GM12801 (cell line): Measurements from ENCODE around the gene EPHA3.

Experiments
- TF ChIP-seq, protein P1 (sequence below): IDR thresholded peaks from one replicate; pipeline ENCODE4 v1.5.1; 2011; ENCODE audit warnings: control low read depth; ENCODE audit not compliant: insufficient read length; ENCODE audit errors: extremely low read depth

Gene EPHA3

DNA sequence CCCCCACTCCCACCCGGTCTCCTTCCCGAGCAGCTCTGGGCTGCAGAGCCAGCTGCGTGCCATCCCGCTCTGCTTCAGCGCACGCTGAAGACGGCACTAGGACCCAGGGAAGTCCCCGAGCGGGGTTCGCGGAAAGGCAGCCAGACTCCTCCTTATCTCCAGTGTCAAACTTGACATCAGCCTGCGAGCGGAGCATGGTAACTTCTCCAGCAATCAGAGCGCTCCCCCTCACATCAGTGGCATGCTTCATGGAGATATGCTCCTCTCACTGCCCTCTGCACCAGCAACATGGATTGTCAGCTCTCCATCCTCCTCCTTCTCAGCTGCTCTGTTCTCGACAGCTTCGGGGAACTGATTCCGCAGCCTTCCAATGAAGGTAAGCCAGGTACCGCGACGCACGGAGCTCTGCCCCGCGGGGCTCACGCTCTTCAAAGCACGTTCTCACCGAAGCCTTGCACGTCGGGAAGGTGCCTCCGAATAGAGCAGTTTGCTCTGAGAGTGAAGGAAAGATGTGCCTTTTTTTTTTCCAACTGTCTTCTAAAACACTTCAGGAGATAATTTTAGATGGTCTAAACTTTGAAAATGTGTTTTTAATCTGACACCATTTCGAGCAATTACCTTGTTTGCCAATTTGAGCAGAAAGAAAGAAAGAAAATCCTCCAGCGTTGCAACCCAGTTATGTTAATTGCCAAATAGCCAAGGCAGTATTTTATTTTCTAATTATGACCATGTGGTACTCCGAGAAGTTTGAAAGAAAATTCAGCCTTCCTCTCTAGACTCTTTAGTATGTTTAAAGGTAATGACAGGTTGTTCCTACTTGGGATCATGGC, at the start of gene EPHA3:
EPHA3 (plus strand) TSS at position 161 of the 830 bp plus-strand sequence; CDS start at position 289, 128 bp downstream.
- TF ChIP-seq, protein P1, sequence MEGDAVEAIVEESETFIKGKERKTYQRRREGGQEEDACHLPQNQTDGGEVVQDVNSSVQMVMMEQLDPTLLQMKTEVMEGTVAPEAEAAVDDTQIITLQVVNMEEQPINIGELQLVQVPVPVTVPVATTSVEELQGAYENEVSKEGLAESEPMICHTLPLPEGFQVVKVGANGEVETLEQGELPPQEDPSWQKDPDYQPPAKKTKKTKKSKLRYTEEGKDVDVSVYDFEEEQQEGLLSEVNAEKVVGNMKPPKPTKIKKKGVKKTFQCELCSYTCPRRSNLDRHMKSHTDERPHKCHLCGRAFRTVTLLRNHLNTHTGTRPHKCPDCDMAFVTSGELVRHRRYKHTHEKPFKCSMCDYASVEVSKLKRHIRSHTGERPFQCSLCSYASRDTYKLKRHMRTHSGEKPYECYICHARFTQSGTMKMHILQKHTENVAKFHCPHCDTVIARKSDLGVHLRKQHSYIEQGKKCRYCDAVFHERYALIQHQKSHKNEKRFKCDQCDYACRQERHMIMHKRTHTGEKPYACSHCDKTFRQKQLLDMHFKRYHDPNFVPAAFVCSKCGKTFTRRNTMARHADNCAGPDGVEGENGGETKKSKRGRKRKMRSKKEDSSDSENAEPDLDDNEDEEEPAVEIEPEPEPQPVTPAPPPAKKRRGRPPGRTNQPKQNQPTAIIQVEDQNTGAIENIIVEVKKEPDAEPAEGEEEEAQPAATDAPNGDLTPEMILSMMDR: no peak

DNA sequence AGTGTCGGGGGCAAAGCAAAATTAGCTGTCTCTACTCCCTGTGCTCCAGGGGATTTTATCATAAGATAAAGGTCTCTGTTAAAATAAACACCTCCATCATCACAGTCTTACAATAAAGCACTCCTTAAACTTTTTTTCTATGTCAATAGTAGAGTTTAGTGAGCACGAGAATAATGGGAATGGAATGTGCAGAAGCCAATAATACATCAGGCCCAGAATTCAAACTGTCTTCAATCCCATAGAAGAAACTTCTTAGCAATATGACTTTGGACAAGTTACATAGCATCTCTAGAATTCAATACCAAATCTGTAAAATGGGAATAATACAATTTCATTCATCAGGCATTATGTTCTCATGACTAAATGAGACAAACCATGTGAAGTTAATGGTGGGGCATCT, 49.0 kb upstream of the EPHA3 start:
- TF ChIP-seq, protein P1: no peak

DNA sequence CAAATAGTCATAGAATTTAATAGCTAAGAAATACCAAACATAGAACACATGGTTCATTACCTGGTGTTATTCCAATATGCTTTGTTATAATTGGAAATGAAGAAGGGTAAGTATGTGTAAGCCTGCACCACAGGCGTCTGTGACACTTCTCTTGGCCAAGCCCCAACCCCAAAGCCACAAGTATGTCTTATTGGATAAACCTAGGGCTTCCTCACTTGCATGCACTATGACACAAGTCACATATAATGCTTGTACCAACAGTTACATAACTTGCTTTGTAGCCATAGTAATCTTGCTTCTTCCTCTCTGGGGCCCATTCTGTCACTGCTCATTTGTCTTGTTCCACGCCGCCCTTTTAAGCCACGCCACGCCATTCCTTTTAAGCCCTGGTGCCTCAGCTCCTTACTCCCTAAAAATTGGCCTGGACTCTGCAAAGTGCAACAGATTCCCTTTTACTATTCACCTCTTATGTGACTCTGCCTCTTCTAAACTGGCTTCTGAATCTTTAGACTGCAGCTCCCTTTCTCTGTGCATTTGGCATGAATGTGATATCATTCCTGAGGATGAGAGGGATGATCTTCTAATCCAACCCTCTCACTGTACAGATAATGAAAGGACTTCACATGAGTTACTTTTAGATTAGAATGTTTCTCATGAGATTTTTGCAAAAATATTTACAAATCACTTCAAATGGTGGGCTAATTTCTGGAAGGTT, 48.1 kb upstream of the EPHA3 start:
- TF ChIP-seq, protein P1: no peak

DNA sequence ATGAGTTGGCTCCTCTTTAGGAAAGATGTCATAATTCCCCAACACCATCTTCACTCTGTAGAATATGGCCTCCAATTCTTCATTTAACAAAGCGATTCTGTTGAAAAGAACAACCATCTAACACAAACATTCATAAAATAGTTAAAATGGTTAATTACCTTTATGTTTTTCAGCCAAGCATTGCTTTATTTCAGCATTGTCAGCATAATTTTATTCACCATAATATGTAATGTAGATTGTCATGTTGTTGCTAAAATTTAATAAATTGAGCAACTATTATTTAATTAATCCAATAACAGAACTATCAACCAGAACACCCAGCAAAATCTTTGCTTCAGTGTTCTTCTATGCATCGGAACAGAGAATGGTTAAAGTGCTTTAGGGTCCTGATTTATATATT, 46.2 kb upstream of the EPHA3 start:
- TF ChIP-seq, protein P1: no peak

DNA sequence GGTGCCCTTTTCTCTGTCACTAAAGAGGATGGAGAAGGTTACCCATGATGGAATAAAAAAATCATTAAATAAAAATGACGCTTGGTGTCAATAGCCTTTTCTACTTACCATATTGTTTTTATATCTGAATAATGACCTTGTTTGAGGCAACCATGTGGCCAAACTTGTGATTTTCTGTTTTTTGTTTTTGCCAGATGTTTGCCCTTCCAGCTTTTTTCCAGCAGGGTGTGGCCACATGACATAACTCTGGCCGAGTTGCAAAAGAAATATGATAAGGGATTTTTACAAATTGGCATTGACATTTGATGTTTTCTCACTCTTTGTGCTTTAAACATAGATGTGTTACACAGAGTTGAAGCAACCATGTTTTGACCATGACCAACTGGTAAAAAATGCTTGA, 39.7 kb upstream of the EPHA3 start:
- TF ChIP-seq, protein P1: no peak

DNA sequence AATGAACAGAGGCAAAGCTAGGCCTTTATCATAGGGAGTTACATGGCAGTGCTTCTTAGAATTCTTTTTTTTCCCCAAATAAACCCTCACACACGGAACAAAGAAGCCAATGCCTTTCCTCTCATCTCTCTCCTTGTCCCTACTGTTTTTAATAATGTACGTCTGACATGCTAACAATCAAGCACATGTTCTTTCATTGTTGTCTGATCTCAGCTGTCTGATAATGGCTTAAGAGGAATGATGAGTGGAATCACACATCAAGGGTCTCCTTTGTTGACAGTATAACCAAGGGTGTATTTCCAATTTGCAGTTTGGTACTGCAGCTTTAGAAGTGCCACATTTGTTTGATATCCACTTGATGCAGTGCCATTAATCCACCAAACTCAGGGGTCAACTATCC, 34.8 kb upstream of the EPHA3 start:
- TF ChIP-seq, protein P1: no peak

DNA sequence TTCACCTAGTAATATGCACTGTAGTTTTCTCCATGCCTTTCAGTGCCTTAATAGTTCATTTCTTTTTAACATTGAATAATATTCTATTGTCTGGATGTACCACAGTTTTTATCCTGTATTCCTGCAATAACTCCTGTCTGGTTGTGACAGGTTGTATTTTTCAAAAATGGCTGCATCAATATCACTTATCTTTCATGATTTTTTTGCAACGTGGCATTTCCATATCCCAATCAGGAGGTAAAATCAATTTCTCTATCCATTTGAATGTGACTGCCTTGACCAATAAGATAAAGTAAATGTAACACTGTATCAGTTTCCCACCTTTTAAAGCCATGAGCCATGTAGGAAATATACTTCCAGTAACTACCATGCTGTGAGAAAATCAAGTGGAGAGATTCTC, 27.5 kb upstream of the EPHA3 start:
- TF ChIP-seq, protein P1: no peak
